Measurements from ENCODE around the gene GLRA1.

Gene GLRA1

DNA sequence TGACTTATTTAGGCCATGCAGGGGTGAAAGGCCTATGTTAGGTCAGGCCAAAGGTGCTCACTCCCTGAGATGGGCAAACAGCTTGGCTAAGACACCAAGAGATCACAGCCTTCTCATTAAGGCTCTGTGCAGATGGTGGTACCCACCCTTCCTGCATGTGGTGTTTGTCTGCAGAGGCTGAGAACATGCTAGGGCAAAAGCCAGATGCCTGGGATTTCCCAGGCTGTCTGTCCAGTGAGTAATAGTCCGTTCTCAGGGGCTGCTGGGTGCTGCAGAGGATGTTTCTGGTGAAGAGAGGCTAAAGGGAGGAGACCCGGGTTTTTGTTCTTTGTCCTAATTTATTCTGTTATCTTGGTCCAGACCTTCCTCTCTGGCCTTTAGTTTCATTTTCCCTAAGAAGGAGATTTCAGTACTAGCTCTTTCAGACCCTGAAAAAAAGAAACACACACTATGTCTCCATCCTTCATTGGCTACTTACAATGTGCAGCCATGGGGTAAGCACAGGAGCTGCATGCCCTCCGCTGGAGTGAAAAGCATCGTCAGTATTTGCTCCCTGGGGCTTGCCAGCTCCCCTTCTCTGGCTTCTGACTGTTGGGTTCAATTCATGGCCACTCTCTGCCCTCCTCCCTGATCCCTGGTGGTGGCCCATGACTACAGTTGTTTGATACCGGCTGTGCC is 23.4 kb upstream of the GLRA1 start:
- TF ChIP-seq, protein P1, sequence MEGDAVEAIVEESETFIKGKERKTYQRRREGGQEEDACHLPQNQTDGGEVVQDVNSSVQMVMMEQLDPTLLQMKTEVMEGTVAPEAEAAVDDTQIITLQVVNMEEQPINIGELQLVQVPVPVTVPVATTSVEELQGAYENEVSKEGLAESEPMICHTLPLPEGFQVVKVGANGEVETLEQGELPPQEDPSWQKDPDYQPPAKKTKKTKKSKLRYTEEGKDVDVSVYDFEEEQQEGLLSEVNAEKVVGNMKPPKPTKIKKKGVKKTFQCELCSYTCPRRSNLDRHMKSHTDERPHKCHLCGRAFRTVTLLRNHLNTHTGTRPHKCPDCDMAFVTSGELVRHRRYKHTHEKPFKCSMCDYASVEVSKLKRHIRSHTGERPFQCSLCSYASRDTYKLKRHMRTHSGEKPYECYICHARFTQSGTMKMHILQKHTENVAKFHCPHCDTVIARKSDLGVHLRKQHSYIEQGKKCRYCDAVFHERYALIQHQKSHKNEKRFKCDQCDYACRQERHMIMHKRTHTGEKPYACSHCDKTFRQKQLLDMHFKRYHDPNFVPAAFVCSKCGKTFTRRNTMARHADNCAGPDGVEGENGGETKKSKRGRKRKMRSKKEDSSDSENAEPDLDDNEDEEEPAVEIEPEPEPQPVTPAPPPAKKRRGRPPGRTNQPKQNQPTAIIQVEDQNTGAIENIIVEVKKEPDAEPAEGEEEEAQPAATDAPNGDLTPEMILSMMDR (IDR thresholded peaks at IDR 0.05; ENCODE audit: low read depth, low read length) = no peak
- no peak for DNase-seq (ENCODE audit: extremely low read depth, low read depth)

DNA sequence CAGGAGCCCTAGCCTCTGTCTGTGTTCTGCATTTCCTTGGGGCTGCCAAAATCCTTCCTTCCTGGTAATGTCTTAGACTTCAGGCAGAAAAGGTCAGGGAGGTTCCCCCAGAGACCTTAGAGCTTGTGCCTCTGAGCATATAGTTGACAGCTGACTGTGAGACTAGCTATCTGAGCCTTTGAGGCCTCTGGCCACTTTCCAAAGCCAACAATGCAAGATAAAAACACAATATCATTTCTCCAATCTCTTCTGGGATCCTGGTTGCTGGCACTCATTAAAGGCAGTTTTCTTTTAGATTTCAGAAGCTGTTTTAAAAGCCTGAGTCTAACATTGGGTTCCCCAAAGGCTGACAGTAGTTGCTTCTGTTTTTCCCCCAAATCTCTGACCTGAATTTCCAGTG is 13.2 kb upstream of the GLRA1 start:
- TF ChIP-seq, protein P1 (IDR thresholded peaks at IDR 0.05; ENCODE audit: low read depth, low read length) = no peak
- no peak for DNase-seq (ENCODE audit: extremely low read depth, low read depth)

DNA sequence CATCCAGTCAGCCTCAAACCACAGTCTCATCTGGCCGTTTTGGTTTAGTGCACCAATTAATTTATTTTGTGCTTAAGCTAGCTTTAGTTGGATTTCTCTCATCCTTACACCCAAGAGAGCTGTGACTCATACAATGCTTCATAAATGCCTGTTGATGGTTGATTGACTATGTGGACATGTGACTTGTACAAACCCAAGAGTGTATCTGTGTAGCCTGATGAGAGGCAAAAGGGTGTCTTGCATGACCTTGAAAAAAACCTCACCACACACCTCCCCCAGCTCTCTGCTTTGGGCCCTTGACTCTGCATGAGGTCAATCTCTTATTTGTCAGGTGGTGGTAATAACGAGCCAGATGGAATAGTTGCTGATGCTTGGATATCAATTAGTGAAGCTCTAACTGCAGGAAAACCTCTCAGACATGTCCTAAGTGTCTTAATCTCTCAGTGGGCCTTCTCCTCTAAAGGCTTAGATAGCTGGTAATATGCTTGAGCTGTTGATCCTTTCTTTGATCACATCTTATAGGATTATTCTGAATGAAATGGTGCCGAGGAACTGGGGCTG is 10.6 kb upstream of the GLRA1 start:
- no peak for DNase-seq (ENCODE audit: extremely low read depth, low read depth)
- TF ChIP-seq, protein P1 (IDR thresholded peaks at IDR 0.05; ENCODE audit: low read depth, low read length) = no peak

DNA sequence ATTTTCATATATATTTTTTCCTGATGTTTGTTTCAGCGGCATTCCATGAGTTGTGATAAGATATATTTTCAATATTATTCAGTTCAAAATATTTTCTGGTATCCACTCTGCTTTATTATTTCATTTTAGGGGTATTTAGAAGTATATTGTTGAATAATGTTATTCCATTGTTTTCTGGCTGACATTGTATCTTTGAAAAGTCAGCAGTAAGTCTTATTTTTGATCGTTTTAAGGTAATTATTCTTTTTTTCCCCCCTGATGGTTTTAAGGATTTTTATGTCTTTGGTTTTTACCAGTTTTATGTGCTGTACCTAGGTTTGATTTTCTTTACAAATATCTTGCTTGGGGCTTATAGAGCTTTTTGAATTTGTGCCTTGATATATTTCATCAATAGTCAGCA is 6.6 kb upstream of the GLRA1 start:
- DNase-seq (ENCODE audit: extremely low read depth, low read depth) = no peak
- TF ChIP-seq, protein P1 (IDR thresholded peaks at IDR 0.05; ENCODE audit: low read depth, low read length) = no peak

DNA sequence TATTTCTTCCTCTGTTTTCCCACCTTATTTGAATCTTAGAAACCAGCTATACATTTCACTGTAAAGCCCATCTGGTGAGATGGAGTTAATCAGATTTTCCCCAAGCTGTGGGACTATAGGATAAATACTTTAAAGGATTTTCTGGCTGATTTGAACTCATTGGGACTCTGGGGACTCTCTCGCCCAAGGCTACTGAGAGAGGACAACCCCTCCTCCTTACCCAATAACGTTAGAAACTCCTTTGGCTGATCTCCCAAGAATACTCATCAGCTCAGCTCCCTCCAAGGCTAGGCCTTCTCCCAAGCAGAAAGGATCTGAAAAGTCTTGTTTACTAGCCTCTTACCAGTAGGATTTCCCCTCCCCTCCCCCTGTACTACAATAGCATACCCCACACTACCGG is 1.5 kb upstream of the GLRA1 start:
- TF ChIP-seq, protein P1 (IDR thresholded peaks at IDR 0.05; ENCODE audit: low read depth, low read length) = no peak
- DNase-seq (ENCODE audit: extremely low read depth, low read depth) = no peak

DNA sequence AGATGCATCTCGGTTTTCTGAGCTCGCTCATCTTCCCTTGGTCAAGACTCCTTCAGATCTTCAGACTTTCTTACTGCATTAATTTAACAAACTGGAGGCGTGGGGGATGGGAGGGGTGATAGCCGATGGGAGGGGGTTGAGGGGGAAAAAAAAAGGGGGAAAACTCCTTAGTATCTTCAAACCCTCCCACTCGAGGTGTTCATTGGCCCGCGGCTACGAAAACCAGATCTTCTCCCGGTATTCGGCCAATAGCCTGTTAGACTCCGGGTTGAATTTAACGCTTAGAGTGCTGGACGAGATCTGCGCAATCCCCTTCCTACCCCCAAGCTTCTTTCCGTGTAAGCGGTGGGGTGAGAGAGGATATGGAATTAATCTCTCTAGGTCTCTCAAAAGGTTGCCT is 689 bp upstream of the GLRA1 start:
- TF ChIP-seq, protein P1 (IDR thresholded peaks at IDR 0.05; ENCODE audit: low read depth, low read length) = no peak
- no peak for DNase-seq (ENCODE audit: extremely low read depth, low read depth)

DNA sequence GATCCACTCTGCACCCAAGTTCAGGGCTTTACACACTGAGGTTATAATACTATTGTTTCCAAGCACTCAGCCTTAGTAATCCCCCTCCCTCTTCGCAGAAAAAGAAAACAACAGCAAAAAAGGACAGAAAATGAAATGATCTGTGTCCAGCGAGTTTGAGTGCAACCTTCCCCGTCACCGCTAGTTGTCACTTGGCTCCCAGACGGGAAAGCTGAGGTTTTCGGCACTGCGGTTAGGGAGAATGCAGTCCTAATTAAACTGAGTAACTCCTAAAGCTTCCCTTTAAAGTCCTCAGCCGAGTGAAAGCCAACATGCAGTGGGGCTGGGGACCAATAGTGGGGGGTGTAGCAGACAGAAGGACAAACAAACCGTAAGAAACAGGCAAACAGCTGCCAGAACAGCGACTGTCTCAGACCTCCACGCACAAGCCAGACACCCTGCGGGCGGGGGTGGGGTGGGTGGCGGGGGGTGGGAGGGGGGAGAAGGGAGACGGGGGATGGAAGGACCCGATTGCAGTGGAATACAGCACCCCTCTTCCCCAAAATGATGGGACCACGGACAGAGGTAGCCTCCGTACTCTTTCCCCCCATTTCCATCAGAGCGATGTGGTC is 680 bp downstream of the GLRA1 start:
- no peak for DNase-seq (ENCODE audit: extremely low read depth, low read depth)
- TF ChIP-seq, protein P1 (IDR thresholded peaks at IDR 0.05; ENCODE audit: low read depth, low read length) = no peak

Measured in AG09319 (cell line).